ENCODE results near the gene NOS3.
A peak's percentile ranks its signal among the peaks of the same experiment; 100 is the strongest.

The NOS3 gene

GRCh38 chr7:150979713-150980390 is 11.0 kb upstream of the NOS3 start:
- DNase-seq (ENCODE audit: low read depth): no peak

- DNase-seq (ENCODE audit: low read depth): no peak
These were observed 10.2 kb upstream of the NOS3 start for GRCh38 chr7:150980663-150981062.

DNA sequence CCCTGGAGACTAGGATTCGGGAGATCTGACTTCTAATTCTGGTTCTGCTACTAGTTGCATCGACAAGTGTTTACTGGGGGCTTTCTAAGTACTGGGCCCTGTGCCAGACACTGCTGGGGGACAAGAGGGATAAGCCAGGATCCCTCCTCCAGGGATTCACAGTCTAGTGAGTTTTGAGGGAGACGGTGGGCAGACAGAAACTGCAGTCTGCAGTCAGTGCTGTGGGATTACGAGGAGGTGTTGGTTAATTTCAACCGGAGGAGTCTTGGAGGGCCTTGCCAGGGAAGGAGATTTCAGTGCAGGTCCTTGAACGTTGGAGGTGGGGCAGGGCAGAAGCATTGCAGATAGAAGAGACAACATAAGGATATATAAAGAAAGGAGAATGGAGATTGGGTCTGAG is 9.2 kb upstream of the NOS3 start:
- no peak for DNase-seq (ENCODE audit: low read depth)

DNA sequence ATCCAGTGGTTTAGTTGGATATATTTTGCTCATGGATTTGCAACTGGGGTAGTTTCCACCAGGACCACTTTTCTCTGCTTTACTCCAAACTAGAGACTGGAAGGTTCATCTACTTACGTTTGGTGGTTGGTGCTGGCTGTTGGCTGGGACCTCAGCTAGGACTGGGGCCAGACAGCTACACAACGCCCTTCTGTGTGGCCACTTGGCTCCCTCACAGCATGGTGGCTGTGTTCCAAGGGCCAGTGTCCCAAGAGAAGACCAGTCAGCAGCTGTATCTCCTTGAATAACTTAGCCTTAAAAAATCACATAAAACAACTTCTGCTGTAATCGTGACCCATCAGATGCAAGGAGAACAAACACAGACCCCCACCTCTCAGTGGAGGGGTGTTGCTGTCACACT is 8.5 kb upstream of the NOS3 start:
- DNase-seq (ENCODE audit: low read depth): no peak

- no peak for DNase-seq (ENCODE audit: low read depth)
These were observed 6.9 kb upstream of the NOS3 start for GRCh38 chr7:150983893-150984368.

- DNase-seq (ENCODE audit: low read depth): peak; percentile 47
These were observed 4.7 kb upstream of the NOS3 start for GRCh38 chr7:150986099-150986512.

GRCh38 chr7:150986556-150986955 is 4.3 kb upstream of the NOS3 start:
- no peak for DNase-seq (ENCODE audit: low read depth)

- peak; percentile 63 for DNase-seq (ENCODE audit: low read depth)
These were observed 2.3 kb upstream of the NOS3 start for GRCh38 chr7:150988230-150989226.

DNA sequence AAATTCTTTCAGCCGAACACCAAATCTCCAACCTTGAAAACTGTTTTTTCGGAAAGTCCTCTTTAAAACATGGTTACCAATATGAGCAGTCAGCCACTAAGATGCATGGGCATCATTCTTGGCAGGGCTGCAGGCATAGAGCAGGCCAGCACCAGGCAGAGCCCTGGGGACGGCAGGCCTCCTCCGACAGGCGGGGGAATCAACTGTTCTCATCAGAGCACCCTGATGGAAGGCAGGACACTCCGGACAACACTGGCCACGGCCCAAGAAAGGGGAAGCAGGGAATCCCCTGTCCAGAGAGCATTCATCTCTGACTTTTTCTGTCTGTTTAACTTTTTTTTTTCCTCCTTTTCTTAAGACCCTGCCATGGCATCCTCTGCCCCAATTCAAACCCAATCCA is 1.4 kb upstream of the NOS3 start:
- no peak for DNase-seq (ENCODE audit: low read depth)

DNA sequence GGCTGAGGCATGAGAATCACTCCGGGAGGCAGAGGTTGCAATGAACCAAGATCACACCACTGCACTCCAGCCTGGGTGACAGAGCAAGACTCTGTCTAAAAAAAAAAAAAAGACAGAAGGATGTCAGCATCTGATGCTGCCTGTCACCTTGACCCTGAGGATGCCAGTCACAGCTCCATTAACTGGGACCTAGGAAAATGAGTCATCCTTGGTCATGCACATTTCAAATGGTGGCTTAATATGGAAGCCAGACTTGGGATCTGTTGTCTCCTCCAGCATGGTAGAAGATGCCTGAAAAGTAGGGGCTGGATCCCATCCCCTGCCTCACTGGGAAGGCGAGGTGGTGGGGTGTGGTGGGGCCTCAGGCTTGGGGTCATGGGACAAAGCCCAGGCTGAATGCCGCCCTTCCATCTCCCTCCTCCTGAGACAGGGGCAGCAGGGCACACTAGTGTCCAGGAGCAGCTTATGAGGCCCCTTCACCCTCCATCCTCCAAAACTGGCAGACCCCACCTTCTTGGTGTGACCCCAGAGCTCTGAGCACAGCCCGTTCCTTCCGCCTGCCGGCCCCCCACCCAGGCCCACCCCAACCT is 1.3 kb downstream of the NOS3 start:
- DNase-seq (ENCODE audit: low read depth): no peak

- DNase-seq (ENCODE audit: low read depth): no peak
These were observed 2.1 kb downstream of the NOS3 start for GRCh38 chr7:150992833-150993302.

DNA sequence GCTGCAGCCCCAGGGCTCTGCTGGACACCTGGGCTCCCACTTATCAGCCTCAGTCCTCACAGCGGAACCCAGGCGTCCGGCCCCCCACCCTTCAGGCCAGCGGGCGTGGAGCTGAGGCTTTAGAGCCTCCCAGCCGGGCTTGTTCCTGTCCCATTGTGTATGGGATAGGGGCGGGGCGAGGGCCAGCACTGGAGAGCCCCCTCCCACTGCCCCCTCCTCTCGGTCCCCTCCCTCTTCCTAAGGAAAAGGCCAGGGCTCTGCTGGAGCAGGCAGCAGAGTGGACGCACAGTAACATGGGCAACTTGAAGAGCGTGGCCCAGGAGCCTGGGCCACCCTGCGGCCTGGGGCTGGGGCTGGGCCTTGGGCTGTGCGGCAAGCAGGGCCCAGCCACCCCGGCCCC is 2.7 kb downstream of the NOS3 start:
- no peak for DNase-seq (ENCODE audit: low read depth)

- no peak for DNase-seq (ENCODE audit: low read depth)
These were observed 3.5 kb downstream of the NOS3 start for GRCh38 chr7:150994141-150994837.

DNA sequence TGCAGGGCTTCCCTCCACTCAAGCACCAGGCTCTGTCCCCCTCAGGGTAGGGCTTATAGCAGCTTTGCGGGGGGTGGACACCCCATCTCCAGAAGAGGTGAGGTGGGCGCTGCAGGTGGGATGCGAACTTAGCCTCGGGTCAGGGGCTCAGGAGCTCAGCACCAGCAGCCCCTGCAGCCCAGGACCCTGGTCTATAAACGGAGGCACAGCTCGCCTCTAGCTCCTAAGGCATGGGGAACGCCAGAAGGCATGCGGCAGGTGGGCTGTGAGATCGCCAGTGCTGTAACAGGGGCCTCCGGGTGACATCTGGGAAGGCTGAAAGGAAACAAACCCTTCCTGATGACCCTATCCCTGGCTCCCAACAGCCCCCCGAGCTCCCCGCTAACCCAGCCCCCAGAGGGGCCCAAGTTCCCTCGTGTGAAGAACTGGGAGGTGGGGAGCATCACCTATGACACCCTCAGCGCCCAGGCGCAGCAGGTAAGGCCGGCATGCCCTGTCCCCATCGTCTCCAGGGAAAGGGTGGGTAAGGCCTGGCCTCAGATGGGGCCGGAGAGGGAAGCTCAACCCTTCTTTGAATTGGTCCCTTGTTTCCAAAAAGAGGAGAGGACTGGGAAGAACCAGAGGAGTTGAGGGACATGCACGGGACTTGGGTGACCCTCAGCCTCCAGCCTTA is 4.2 kb downstream of the NOS3 start:
- no peak for DNase-seq (ENCODE audit: low read depth)

DNA sequence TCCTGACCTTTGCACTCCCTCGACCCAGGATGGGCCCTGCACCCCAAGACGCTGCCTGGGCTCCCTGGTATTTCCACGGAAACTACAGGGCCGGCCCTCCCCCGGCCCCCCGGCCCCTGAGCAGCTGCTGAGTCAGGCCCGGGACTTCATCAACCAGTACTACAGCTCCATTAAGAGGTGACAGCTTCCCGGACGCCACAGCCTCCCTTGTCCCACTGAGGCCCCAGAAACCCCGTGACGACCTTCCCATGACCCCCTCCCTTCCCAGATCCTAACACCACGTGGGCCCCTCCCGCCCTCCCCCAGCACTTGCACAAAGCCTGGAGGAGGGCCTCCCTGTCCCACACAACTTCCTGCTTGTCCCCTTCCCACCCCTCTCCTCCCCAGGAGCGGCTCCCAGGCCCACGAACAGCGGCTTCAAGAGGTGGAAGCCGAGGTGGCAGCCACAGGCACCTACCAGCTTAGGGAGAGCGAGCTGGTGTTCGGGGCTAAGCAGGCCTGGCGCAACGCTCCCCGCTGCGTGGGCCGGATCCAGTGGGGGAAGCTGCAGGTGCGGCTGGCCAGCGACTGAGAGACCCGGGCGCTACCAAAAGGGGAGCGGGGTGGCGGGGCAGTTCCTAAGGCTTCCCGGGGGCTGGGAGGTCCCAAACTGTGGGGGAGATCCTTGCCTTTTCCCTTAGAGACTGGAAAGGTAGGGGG is 5.7 kb downstream of the NOS3 start:
- no peak for DNase-seq (ENCODE audit: low read depth)

DNA sequence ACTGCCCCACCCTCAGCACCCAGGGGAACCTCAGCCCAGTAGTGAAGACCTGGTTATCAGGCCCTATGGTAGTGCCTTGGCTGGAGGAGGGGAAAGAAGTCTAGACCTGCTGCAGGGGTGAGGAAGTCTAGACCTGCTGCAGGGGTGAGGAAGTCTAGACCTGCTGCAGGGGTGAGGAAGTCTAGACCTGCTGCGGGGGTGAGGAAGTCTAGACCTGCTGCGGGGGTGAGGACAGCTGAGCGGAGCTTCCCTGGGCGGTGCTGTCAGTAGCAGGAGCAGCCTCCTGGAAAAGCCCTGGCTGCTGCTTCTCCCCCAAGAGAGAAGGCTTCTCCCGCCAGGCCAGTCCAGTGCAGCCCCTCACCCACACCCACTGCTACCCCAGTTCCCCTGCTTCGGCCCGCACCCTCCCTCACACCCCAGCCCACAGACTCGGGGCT is 6.3 kb downstream of the NOS3 start:
- no peak for DNase-seq (ENCODE audit: low read depth)

- no peak for DNase-seq (ENCODE audit: low read depth)
These were observed 7.0 kb downstream of the NOS3 start for GRCh38 chr7:150997817-150998216.

GRCh38 chr7:150998341-150998740 is 7.5 kb downstream of the NOS3 start:
- DNase-seq (ENCODE audit: low read depth): no peak

GRCh38 chr7:150999001-150999400 is 8.2 kb downstream of the NOS3 start:
- no peak for DNase-seq (ENCODE audit: low read depth)

DNA sequence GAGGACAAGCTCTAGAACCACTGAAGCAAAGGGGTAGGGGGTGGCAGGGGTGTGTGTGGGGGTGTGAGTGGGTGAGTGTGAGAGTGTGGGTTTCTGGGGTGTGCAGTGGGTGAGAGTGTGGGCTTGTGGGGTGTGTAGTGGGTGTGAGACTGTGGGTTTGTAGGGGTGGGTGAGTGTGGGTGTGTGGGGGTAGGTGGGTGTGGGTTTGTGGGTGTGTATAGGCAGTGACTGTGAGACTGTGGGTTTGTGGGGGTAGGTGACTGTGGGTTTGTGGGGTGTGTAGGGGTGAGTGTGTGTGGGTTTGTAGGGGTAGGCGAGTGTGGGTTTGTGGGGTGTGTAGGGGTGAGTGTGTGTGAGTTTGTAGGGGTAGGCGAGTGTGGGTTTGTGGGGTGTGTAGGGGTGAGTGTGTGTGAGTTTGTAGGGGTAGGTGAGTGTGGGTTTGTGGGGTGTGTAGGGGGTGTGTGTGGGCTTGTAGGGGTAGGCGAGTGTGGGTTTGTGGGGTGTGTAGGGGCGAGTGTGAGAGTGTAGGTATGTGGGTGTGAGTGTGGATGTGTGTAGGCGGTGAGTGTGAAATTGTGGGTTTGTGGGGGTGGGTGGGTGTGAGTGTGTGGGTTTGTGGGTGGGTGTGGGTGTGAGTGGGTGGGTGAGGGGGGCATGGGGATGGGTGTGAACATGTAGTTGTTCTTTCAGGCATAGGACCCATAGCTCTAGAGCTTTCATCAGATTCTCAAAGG is 8.8 kb downstream of the NOS3 start:
- DNase-seq (ENCODE audit: low read depth): no peak

Measured in activated T-cell treated with anti-CD3 and anti-CD28 coated beads for 48 hours (primary cell).